ENCODE results near the gene OR52K1.

OR52K1 gene

DNA sequence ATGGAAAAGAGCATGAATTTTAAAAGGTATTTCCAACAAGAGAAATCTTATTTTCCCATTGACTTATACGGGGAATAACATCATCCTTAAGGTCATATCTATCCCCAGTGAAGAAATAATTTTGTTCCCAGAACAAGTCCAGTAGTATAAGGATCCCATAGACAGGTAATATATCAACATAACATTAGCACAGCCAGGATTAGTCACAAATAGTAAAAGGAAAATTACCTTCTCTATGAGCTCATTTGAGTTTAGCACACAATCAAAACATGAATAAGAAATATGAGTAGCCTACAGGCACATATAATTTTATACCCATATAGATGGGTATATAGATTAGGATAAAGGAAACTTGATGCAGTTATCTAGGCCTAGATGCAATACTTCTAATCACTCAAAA, 2.8 kb upstream of the OR52K1 start:
- Histone ChIP-seq H3F3A (ENCODE audit: low read depth) (no peaks in the 10 kb centered on the region), H3K4me3 (ENCODE audit: low read length, poor library complexity, severe bottlenecking) (no peak overlapping the region), H3K9me3 (ENCODE audit: insufficient read depth, low read depth, low read length) (no peaks in the 10 kb centered on the region), H3K9ac (ENCODE audit: low read depth, low read length, poor library complexity, severe bottlenecking) (no peak overlapping the region), H3K79me2 (ENCODE audit: insufficient read depth, low read length) (no peaks in the 10 kb centered on the region), H3K36me3 (ENCODE audit: insufficient read depth, low read length) (no peaks in the 10 kb centered on the region), H2AFZ (ENCODE audit: low read length) (no peak overlapping the region), H3K9me2 (replicated peaks; ENCODE audit: low read depth, low read length) (no peaks in the 10 kb centered on the region), H4K20me1 (ENCODE audit: insufficient read depth, low read length, poor library complexity, severe bottlenecking) (no peaks in the 10 kb centered on the region), H3K4me2 (ENCODE audit: low read depth, low read length, poor library complexity, severe bottlenecking) (no peak overlapping the region), H3K27me3 (ENCODE audit: insufficient read depth, low read length, poor library complexity, severe bottlenecking) (peaks cover 12% of the 10 kb centered on the region), H3K4me1 (ENCODE audit: insufficient read depth, low read length, poor library complexity, severe bottlenecking) (no peaks in the 10 kb centered on the region)
- TF ChIP-seq EZH2phosphoT487 (IDR thresholded peaks at IDR 0.05; ENCODE audit: borderline replicate concordance) (no peak), CTCF (conservative IDR thresholded peaks at IDR 0.05; ENCODE audit: low read length) (no peak)

DNA sequence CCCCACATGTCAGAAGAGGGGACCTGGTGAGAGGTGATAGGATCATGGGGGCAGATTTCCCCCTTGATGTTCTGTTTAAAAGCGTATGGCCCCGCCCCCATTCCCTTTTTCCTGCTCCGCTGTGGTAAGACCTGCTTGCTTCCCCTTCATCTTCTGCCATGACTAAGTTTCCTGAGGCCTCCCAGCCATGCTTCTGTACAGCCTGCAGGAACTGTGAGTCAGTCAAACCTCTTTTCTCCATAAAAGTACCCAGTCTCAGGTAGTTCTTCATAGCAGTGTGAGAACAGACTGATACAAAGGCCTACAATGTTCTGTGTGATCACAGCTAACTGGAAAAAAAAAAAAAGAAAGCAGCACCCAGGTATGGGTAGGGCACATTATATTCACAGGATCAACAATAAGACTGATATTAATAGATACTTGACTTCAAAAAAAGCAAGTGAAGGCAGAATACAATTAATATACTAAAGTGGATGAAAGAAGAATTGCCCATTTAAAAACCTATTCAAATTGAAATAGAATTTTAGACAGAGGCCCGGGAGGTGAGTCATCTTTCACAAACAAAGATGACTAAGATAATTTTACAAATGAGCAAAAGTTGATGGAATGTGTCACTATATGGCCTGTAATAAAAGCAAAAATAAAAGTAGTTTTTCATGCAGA, 1.7 kb upstream of the OR52K1 start:
- Histone ChIP-seq H3K9ac (ENCODE audit: low read depth, low read length, poor library complexity, severe bottlenecking) (no peak overlapping the region), H2AFZ (ENCODE audit: low read length) (no peak overlapping the region), H4K20me1 (ENCODE audit: insufficient read depth, low read length, poor library complexity, severe bottlenecking) (no peaks in the 10 kb centered on the region), H3K4me2 (ENCODE audit: low read depth, low read length, poor library complexity, severe bottlenecking) (no peak overlapping the region), H3K4me3 (ENCODE audit: low read length, poor library complexity, severe bottlenecking) (no peak overlapping the region), H3K79me2 (ENCODE audit: insufficient read depth, low read length) (no peaks in the 10 kb centered on the region), H3F3A (ENCODE audit: low read depth) (no peaks in the 10 kb centered on the region), H3K9me3 (ENCODE audit: insufficient read depth, low read depth, low read length) (no peaks in the 10 kb centered on the region), H3K4me1 (ENCODE audit: insufficient read depth, low read length, poor library complexity, severe bottlenecking) (no peaks in the 10 kb centered on the region), H3K9me2 (replicated peaks; ENCODE audit: low read depth, low read length) (no peaks in the 10 kb centered on the region), H3K36me3 (ENCODE audit: insufficient read depth, low read length) (no peaks in the 10 kb centered on the region), H3K27me3 (ENCODE audit: insufficient read depth, low read length, poor library complexity, severe bottlenecking) (peaks cover 22% of the 10 kb centered on the region)
- TF ChIP-seq CTCF (conservative IDR thresholded peaks at IDR 0.05; ENCODE audit: low read length) (no peak), EZH2phosphoT487 (IDR thresholded peaks at IDR 0.05; ENCODE audit: borderline replicate concordance) (no peak)

GRCh38 chr11:4481240-4481582, 1.2 kb upstream of the OR52K1 start:
- H3K79me2 ChIP-seq (ENCODE audit: insufficient read depth, low read length): no peaks in the 10 kb centered on the region
- TF ChIP-seq CTCF (conservative IDR thresholded peaks at IDR 0.05; ENCODE audit: low read length) (no peak), EZH2phosphoT487 (IDR thresholded peaks at IDR 0.05; ENCODE audit: borderline replicate concordance) (no peak)
- no peaks in the 10 kb centered on the region for H4K20me1 ChIP-seq (ENCODE audit: insufficient read depth, low read length, poor library complexity, severe bottlenecking)
- no peak overlapping the region for H3K4me3 ChIP-seq (ENCODE audit: low read length, poor library complexity, severe bottlenecking)
- H3K4me2 ChIP-seq (ENCODE audit: low read depth, low read length, poor library complexity, severe bottlenecking): no peak overlapping the region
- H3F3A ChIP-seq (ENCODE audit: low read depth): no peaks in the 10 kb centered on the region
- H2AFZ ChIP-seq (ENCODE audit: low read length): no peak overlapping the region
- H3K36me3 ChIP-seq (ENCODE audit: insufficient read depth, low read length): no peaks in the 10 kb centered on the region
- no peaks in the 10 kb centered on the region for H3K4me1 ChIP-seq (ENCODE audit: insufficient read depth, low read length, poor library complexity, severe bottlenecking)
- no peaks in the 10 kb centered on the region for H3K9me3 ChIP-seq (ENCODE audit: insufficient read depth, low read depth, low read length)
- H3K27me3 ChIP-seq (ENCODE audit: insufficient read depth, low read length, poor library complexity, severe bottlenecking): peaks cover 27% of the 10 kb centered on the region
- no peaks in the 10 kb centered on the region for H3K9me2 ChIP-seq (replicated peaks; ENCODE audit: low read depth, low read length)
- H3K9ac ChIP-seq (ENCODE audit: low read depth, low read length, poor library complexity, severe bottlenecking): no peak overlapping the region

All from Loucy (cell line).